K562 (cell line): ENCODE measurements around the gene MAD2L1BP. TPM values are rescaled to one million over a fixed set of nuclear protein-coding genes. Genes with fewer than 3 reads are reported as not detected.

Source experiments
- GTF2F1 ChIP-seq: IDR thresholded peaks from 2 replicates; pipeline ENCODE4 v1.6.1; 2011; ENCODE audit warnings: low read depth, low read length, improper control_type of control experiment
- HLTF ChIP-seq: fragments of 450-650 bp; IDR thresholded peaks from 2 replicates; pipeline ENCODE4 v1.6.1; 2016
- NR2C2 ChIP-seq, 2 experiments: fragments of 200-800 bp in 1 of 2; sonication (Bioruptor generic) in 1 of 2; sonication (generic) in 1 of 2; formaldehyde crosslinking in 1 of 2; IDR thresholded peaks; 2 replicates each; pipeline versions ENCODE4 v1.6.1 to v1.8.0; 2016 to 2022; ENCODE audit warnings: mild to moderate bottlenecking in 1 of 2, missing compliant biosample characterization in 1 of 2, missing genetic modification characterization in 1 of 2, missing genetic modification reagents in 1 of 2
- PPARD ChIP-seq: fragments of 250-450 bp; sonication (Bioruptor Pico); IDR thresholded peaks from 2 replicates; pipeline ENCODE4 v1.8.0; 2022; ENCODE audit warnings: inconsistent platforms, mild to moderate bottlenecking, moderate library complexity
- PYGO2 ChIP-seq: fragments of 450-650 bp; IDR thresholded peaks from 2 replicates; pipeline ENCODE4 v1.6.1; 2016; ENCODE audit warnings: mild to moderate bottlenecking, missing genetic modification characterization, moderate library complexity, missing compliant biosample characterization
- RBM39 ChIP-seq: fragments of 200-400 bp; formaldehyde crosslinking; optimal IDR thresholded peaks from 2 replicates; pipeline ENCODE3; 2018; ENCODE audit warnings: low read depth, low read length
- ZNF282 ChIP-seq: sonication (generic); formaldehyde crosslinking; IDR thresholded peaks from 2 replicates; pipeline ENCODE4 v1.8.1; 2023; ENCODE audit warnings: missing genetic modification reagents
- ZSCAN29 ChIP-seq: fragments of 450-650 bp; IDR thresholded peaks from 2 replicates; pipeline ENCODE4 v1.6.1; 2017
- polyA plus RNA-seq, 8 experiments: library from polyadenylated mRNA; depleted of rRNA in 4 of 8; stranded (reverse) in 5 of 8; unstranded in 3 of 8; fragments of >200 nt; fragmentation: Nextera tagmentation in 2 of 8; fragmentation: Illumina TruSeq in 1 of 8; extraction: Ambion mirVana in 2 of 8; extraction: Trizol in 1 of 8; gene quantifications; 2 replicates each; pipeline versions ENCODE4 v1.2.1 to v1.2.3, GENCODE V29; 2011 to 2014; ENCODE audit warnings: inconsistent platforms in 1 of 8, missing spikeins in 1 of 8
- total RNA-seq, 7 experiments: library from RNA; depleted of rRNA in 6 of 7; stranded (reverse); fragments of >200 nt in 6 of 7; fragmentation: Illumina TruSeq in 2 of 7; extraction: Trizol in 2 of 7; gene quantifications; 2 replicates each; pipeline versions ENCODE4 v1.2.1 to v1.2.3, GENCODE V29; 2011 to 2021; ENCODE audit warnings: low replicate concordance in 1 of 7
- TF ChIP-seq, protein P1 (sequence below): fragments of 450-650 bp; formaldehyde crosslinking; IDR thresholded peaks from 2 replicates; pipeline ENCODE4 v1.4.0; 2020; ENCODE audit warnings: mild to moderate bottlenecking, moderate library complexity
- TF ChIP-seq, protein P2 (sequence below): fragments of 450-650 bp; IDR thresholded peaks from 2 replicates; pipeline ENCODE4 v1.7.1; 2018; ENCODE audit warnings: mild to moderate bottlenecking, low read depth; ENCODE audit not compliant: partially characterized antibody
- TF ChIP-seq, protein P3 (sequence below), 2 experiments: fragments of 450-650 bp in 1 of 2; sonication (generic) in 1 of 2; formaldehyde crosslinking in 1 of 2; IDR thresholded peaks; 2 replicates each; pipeline versions ENCODE4 v1.7.1 to v1.9.0; 2016 to 2022; ENCODE audit warnings: inconsistent platforms in 1 of 2, mild to moderate bottlenecking in 1 of 2, missing genetic modification reagents in 1 of 2

Gene MAD2L1BP
- total and polyA plus RNA-seq, 9 of the 15 experiments (the other 6 are each of a cell fraction or from before 2014, with no cell fraction given): 69.7 to 321 (median 111) TPM

DNA sequence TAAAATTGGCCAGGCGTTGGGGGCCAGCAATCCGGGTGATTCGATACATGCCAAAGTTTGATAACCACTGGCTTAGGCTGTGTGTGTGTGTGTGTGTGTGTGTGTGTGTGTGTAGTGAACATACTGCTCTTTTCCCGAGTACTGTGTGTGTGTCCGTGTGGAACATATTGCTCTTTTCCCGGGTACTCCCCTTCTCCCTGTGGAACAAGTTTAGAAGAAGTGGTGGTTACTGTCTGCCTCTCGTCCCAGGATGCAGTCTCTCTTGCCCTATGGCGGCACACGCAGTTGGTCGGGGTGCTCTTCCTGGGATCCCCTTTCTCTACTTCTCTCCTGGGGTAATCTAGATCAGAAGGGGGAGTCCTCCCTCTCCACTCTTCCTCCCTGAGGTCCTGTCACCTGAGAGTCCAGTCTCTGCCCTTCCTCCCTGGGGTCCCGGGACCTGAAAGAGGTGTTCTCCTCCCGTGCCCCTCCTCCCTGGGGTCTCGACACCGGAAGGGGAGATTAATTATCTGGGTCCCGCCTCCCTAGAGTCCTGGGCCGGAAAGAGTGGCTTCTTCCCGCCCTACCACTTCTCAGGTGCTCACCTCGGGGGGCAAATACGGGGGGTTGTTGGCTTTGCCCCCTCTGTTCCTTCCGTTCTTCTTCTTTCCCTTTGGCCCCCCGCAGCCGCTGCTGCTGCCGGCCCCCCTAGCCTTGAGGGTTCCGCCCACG is 7.1 kb upstream of the MAD2L1BP start (continued):
- TF ChIP-seq, protein P1, sequence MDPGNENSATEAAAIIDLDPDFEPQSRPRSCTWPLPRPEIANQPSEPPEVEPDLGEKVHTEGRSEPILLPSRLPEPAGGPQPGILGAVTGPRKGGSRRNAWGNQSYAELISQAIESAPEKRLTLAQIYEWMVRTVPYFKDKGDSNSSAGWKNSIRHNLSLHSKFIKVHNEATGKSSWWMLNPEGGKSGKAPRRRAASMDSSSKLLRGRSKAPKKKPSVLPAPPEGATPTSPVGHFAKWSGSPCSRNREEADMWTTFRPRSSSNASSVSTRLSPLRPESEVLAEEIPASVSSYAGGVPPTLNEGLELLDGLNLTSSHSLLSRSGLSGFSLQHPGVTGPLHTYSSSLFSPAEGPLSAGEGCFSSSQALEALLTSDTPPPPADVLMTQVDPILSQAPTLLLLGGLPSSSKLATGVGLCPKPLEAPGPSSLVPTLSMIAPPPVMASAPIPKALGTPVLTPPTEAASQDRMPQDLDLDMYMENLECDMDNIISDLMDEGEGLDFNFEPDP: 0 out of 2 replicates have a peak, but pooled peaks have one; percentile 65
- TF ChIP-seq, protein P2, sequence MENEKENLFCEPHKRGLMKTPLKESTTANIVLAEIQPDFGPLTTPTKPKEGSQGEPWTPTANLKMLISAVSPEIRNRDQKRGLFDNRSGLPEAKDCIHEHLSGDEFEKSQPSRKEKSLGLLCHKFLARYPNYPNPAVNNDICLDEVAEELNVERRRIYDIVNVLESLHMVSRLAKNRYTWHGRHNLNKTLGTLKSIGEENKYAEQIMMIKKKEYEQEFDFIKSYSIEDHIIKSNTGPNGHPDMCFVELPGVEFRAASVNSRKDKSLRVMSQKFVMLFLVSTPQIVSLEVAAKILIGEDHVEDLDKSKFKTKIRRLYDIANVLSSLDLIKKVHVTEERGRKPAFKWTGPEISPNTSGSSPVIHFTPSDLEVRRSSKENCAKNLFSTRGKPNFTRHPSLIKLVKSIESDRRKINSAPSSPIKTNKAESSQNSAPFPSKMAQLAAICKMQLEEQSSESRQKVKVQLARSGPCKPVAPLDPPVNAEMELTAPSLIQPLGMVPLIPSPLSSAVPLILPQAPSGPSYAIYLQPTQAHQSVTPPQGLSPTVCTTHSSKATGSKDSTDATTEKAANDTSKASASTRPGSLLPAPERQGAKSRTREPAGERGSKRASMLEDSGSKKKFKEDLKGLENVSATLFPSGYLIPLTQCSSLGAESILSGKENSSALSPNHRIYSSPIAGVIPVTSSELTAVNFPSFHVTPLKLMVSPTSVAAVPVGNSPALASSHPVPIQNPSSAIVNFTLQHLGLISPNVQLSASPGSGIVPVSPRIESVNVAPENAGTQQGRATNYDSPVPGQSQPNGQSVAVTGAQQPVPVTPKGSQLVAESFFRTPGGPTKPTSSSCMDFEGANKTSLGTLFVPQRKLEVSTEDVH: peak; percentile 55
- TF ChIP-seq, protein P3, sequence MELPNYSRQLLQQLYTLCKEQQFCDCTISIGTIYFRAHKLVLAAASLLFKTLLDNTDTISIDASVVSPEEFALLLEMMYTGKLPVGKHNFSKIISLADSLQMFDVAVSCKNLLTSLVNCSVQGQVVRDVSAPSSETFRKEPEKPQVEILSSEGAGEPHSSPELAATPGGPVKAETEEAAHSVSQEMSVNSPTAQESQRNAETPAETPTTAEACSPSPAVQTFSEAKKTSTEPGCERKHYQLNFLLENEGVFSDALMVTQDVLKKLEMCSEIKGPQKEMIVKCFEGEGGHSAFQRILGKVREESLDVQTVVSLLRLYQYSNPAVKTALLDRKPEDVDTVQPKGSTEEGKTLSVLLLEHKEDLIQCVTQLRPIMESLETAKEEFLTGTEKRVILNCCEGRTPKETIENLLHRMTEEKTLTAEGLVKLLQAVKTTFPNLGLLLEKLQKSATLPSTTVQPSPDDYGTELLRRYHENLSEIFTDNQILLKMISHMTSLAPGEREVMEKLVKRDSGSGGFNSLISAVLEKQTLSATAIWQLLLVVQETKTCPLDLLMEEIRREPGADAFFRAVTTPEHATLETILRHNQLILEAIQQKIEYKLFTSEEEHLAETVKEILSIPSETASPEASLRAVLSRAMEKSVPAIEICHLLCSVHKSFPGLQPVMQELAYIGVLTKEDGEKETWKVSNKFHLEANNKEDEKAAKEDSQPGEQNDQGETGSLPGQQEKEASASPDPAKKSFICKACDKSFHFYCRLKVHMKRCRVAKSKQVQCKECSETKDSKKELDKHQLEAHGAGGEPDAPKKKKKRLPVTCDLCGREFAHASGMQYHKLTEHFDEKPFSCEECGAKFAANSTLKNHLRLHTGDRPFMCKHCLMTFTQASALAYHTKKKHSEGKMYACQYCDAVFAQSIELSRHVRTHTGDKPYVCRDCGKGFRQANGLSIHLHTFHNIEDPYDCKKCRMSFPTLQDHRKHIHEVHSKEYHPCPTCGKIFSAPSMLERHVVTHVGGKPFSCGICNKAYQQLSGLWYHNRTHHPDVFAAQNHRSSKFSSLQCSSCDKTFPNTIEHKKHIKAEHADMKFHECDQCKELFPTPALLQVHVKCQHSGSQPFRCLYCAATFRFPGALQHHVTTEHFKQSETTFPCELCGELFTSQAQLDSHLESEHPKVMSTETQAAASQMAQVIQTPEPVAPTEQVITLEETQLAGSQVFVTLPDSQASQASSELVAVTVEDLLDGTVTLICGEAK (IDR thresholded peaks at IDR 0.05): peak; percentile 65
- TF ChIP-seq, protein P3 (CRISPR knock-in tag; IDR thresholded peaks at IDR 0.05): peak; percentile 45; the same call in 1 of the 2 replicates
- 0 out of 2 replicates have a peak, but pooled peaks have one; percentile 2 for TF ChIP-seq PYGO2 (tag)
- TF ChIP-seq HLTF: peak; percentile 89; the same call in 1 of the 2 replicates
- TF ChIP-seq PPARD: no peak
- TF ChIP-seq ZSCAN29: no peak
- TF ChIP-seq RBM39: no peak
- no peak for TF ChIP-seq GTF2F1
- TF ChIP-seq ZNF282 (CRISPR knock-in tag): no peak
- 0 out of 2 replicates have a peak, but pooled peaks have one; percentile 64 for TF ChIP-seq NR2C2 (CRISPR knock-in tag; IDR thresholded peaks at IDR 0.05)
- TF ChIP-seq NR2C2 (tag; IDR thresholded peaks at IDR 0.05): no peak
